ENCODE data around the gene PLCXD1. TPM values are rescaled to one million over a fixed set of nuclear protein-coding genes. Genes with fewer than 3 reads are reported as not detected.

PLCXD1 gene
- polyA plus RNA-seq, 3 donors, result 2.9 to 28.7 (median 6.7) TPM

- no peaks in the 10 kb centered on the region for H3K36me3 ChIP-seq (replicated peaks in 1 of 2; ENCODE audit: control insufficient read depth in 1 of 2, insufficient read depth in 2 of 2, low read length in 2 of 2)
- H3K27me3 ChIP-seq (ENCODE audit: control insufficient read depth in 2 of 2, insufficient read depth in 2 of 2, low read length in 2 of 2), result no peaks in the 10 kb centered on the region
- intact Hi-C loops (cut with micrococcal nuclease), result no loop called here
- peaks cover 0 to 3% (median 1%) of the 10 kb centered on the region in 3 donors for H3K27me3 Mint-ChIP-seq (ENCODE audit: low read depth in 3 of 3)
- no peaks in the 10 kb centered on the region for H4K20me1 ChIP-seq (ENCODE audit: insufficient read depth, low read length)
- no peak overlapping the region for H3K4me3 Mint-ChIP-seq
- H3K9ac ChIP-seq (ENCODE audit: insufficient read depth, low read length, poor library complexity, severe bottlenecking), result no peak overlapping the region
- no peak overlapping the region for H3K27ac ChIP-seq (ENCODE audit: low read depth in 1 of 2, low read length in 2 of 2)
- no peak for TF ChIP-seq CTCF (IDR thresholded peaks at IDR 0.05)
- peaks cover 0 to 3% (median 0%) of the 10 kb centered on the region in 7 donors for H3K9me3 Mint-ChIP-seq
- H3K4me1 Mint-ChIP-seq, result no peaks in the 10 kb centered on the region
- H2AFZ ChIP-seq (ENCODE audit: insufficient read depth, low read depth, low read length, poor library complexity, severe bottlenecking), result no peak overlapping the region
- no peak overlapping the region for H3K4me3 ChIP-seq (replicated peaks in 1 of 3; ENCODE audit: low read depth in 2 of 3, low read length in 3 of 3)
- no peak overlapping the region for H3K27ac Mint-ChIP-seq
- H3K79me2 ChIP-seq (ENCODE audit: insufficient read depth, low read length), result no peaks in the 10 kb centered on the region
- no peaks in the 10 kb centered on the region for H3K4me1 ChIP-seq (ENCODE audit: control insufficient read depth in 1 of 2, insufficient read depth in 2 of 2, low read length in 2 of 2)
- WGBS (ENCODE audit: insufficient coverage), result 87% methylated on average over 13 of the region's 16 CpGs
- H3K36me3 Mint-ChIP-seq, result no peaks in the 10 kb centered on the region
- peak in 1 of 3 donors; percentile 0 for DNase-seq
- H3K9me3 ChIP-seq (replicated peaks in 1 of 2; ENCODE audit: control insufficient read depth in 1 of 2, insufficient read depth in 1 of 2, low read length in 2 of 2), result peaks cover 0 to 11% of the 10 kb centered on the region in 2 donors
- H3K4me2 ChIP-seq (replicated peaks; ENCODE audit: extremely low read depth, low read length, poor library complexity, severe bottlenecking), result no peak overlapping the region
Observed at GRCh38 chrX:264634-265455, 16.3 kb upstream of the PLCXD1 start.

- Mint-ChIP-seq H3K27me3 (ENCODE audit: low read depth in 3 of 3) (peaks cover 0 to 3% (median 0%) of the 10 kb centered on the region in 3 donors), H3K36me3 (no peaks in the 10 kb centered on the region), H3K4me3 (no peak overlapping the region), H3K4me1 (no peaks in the 10 kb centered on the region), H3K27ac (peak overlapping the region in 1 of 7 donors; percentile 69), H3K9me3 (peaks cover 0 to 3% (median 0%) of the 10 kb centered on the region in 7 donors)
- Histone ChIP-seq H3K4me2 (replicated peaks; ENCODE audit: extremely low read depth, low read length, poor library complexity, severe bottlenecking) (no peak overlapping the region), H3K4me3 (replicated peaks in 1 of 3; ENCODE audit: low read depth in 2 of 3, low read length in 3 of 3) (no peak overlapping the region), H4K20me1 (ENCODE audit: insufficient read depth, low read length) (no peaks in the 10 kb centered on the region), H3K27me3 (ENCODE audit: control insufficient read depth in 2 of 2, insufficient read depth in 2 of 2, low read length in 2 of 2) (no peaks in the 10 kb centered on the region), H3K27ac (ENCODE audit: low read depth in 1 of 2, low read length in 2 of 2) (no peak overlapping the region), H2AFZ (ENCODE audit: insufficient read depth, low read depth, low read length, poor library complexity, severe bottlenecking) (no peak overlapping the region), H3K36me3 (replicated peaks in 1 of 2; ENCODE audit: control insufficient read depth in 1 of 2, insufficient read depth in 2 of 2, low read length in 2 of 2) (no peaks in the 10 kb centered on the region), H3K79me2 (ENCODE audit: insufficient read depth, low read length) (no peaks in the 10 kb centered on the region), H3K9ac (ENCODE audit: insufficient read depth, low read length, poor library complexity, severe bottlenecking) (no peak overlapping the region), H3K9me3 (replicated peaks in 1 of 2; ENCODE audit: control insufficient read depth in 1 of 2, insufficient read depth in 1 of 2, low read length in 2 of 2) (peaks cover 0 to 15% of the 10 kb centered on the region in 2 donors), H3K4me1 (ENCODE audit: control insufficient read depth in 1 of 2, insufficient read depth in 2 of 2, low read length in 2 of 2) (no peaks in the 10 kb centered on the region)
- TF ChIP-seq CTCF (IDR thresholded peaks at IDR 0.05), result no peak
- DNase-seq, result peak in 1 of 3 donors; percentile 0
- WGBS (ENCODE audit: insufficient coverage), result 72% methylated on average over 3 of the region's 8 CpGs
- intact Hi-C loops (cut with micrococcal nuclease), result no loop called here
Observed at GRCh38 chrX:265502-265901, 15.7 kb upstream of the PLCXD1 start.

Data from CD14-positive monocyte (primary cell).